Upper lobe of left lung (tissue), 4 donors: Measurements from ENCODE around the gene CLSTN1.

ENCODE experiments used
- CTCF ChIP-seq, 6 experiments: fragments of 450-650 bp in 4 of 6; fragments of 200-600 bp in 2 of 6; sonication (generic) in 2 of 6; IDR thresholded peaks; one replicate each; pipeline ENCODE4 v1.5.1; 2016 to 2019; ENCODE audit warnings: antibody characterized with exemption in 6 of 6
- POLR2A ChIP-seq, 4 donors: fragments of 450-650 bp; IDR thresholded peaks; one replicate each; pipeline ENCODE4 v1.5.1; 2016 to 2017; ENCODE audit warnings: antibody characterized with exemption in 4 of 4, mild to moderate bottlenecking in 2 of 4
- POLR2AphosphoS5 ChIP-seq, 2 donors: sonication (generic); formaldehyde crosslinking; IDR thresholded peaks; one replicate each; pipeline ENCODE4 v1.5.1; 2017; ENCODE audit warnings: antibody characterized with exemption in 2 of 2

- TF ChIP-seq POLR2AphosphoS5 (IDR thresholded peaks at IDR 0.05): no peak
- no peak for TF ChIP-seq CTCF (IDR thresholded peaks at IDR 0.05)
- no peak for TF ChIP-seq POLR2A (IDR thresholded peaks at IDR 0.05)
These were observed 41.5 kb downstream of the CLSTN1 start for GRCh38 chr1:9782116-9782751.
